Gastrocnemius medialis (tissue), 4 donors: ENCODE data around the gene FGFBP2.

ENCODE experiments used
- POLR2A ChIP-seq, 2 donors: fragments of 450-650 bp; IDR thresholded peaks; one replicate each; pipeline ENCODE4 v1.6.1; 2017; ENCODE audit warnings: antibody characterized with exemption in 2 of 2, mild to moderate bottlenecking in 2 of 2, moderate library complexity in 2 of 2
- TF ChIP-seq, protein P1 (sequence below), 5 experiments: fragments of 450-650 bp in 3 of 5; fragments of 200-600 bp in 2 of 5; sonication (generic) in 2 of 5; IDR thresholded peaks in 4 of 5; conservative IDR thresholded peaks in 1 of 5; 1 replicate in 4 of 5; 2 replicates in 1 of 5; pipeline ENCODE4 v1.5.1; 2016 to 2019; ENCODE audit warnings: antibody characterized with exemption in 5 of 5, mild to moderate bottlenecking in 3 of 5, moderate library complexity in 3 of 5

- no peak for TF ChIP-seq POLR2A (IDR thresholded peaks at IDR 0.05)
- TF ChIP-seq, protein P1, sequence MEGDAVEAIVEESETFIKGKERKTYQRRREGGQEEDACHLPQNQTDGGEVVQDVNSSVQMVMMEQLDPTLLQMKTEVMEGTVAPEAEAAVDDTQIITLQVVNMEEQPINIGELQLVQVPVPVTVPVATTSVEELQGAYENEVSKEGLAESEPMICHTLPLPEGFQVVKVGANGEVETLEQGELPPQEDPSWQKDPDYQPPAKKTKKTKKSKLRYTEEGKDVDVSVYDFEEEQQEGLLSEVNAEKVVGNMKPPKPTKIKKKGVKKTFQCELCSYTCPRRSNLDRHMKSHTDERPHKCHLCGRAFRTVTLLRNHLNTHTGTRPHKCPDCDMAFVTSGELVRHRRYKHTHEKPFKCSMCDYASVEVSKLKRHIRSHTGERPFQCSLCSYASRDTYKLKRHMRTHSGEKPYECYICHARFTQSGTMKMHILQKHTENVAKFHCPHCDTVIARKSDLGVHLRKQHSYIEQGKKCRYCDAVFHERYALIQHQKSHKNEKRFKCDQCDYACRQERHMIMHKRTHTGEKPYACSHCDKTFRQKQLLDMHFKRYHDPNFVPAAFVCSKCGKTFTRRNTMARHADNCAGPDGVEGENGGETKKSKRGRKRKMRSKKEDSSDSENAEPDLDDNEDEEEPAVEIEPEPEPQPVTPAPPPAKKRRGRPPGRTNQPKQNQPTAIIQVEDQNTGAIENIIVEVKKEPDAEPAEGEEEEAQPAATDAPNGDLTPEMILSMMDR (IDR thresholded peaks at IDR 0.05 in 4 of 5, conservative IDR thresholded peaks at IDR 0.05 in 1 of 5) = no peak
These were observed 48.7 kb downstream of the FGFBP2 start for GRCh38 chr4:15914291-15914690.
